GM12801 (cell line): Measurements from ENCODE around the gene OR8B12.

ENCODE experiments used
- CTCF ChIP-seq: IDR thresholded peaks from one replicate; pipeline ENCODE4 v1.5.1; 2011; ENCODE audit warnings: control low read depth; ENCODE audit not compliant: insufficient read length; ENCODE audit errors: extremely low read depth

Gene OR8B12

DNA sequence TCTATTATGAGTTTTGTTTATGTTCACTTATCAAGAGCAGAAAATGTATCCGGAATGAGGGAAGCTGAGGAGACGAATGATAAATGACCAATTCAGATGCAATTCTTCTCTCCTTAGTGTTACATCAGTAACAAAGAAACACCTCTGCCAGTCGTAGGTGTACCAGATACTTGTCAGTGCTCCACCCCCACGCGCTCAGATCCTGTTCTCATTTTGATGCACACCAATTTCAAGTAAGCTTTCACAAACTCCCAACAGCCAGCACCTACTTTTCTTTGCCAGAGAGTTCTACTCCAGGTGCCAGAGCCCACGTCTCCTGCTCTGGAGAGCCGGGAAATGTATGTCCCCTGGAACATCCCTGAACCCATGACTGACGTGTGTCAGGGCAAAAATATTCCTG lies 43.7 kb downstream of the OR8B12 start:
- TF ChIP-seq CTCF: no peak

DNA sequence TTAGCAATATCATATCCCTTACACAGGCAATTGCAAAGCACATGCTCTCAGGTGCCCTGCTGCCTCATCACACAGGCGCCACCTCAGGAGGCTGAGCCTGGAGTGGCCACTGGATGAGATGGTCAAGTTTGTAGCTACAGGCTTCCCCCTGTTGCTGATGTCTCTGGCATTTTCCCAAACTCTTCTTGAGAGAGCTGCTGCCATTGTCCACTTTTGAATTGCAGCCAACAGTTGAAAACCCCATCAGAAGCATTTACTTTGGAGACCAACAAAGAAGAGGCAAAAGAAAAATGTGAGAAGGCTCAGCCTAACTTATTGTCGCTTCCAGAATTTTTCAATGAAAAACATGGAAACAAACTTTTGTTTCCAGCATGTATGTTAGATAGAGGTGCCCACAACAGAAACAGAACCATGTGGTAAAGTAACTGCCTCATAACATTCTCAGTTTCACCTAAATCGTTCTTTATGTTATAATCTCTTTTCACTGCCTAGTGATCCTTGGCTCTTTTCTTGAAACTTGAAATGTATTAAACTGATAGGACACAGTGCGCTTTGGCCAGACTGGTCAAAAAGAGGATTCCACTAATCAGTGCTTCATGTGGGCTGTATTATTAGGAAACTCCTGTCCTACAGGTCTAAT lies 50.3 kb downstream of the OR8B12 start:
- TF ChIP-seq CTCF: no peak
